Measurements from ENCODE around the gene COL18A1.

The COL18A1 gene

DNA sequence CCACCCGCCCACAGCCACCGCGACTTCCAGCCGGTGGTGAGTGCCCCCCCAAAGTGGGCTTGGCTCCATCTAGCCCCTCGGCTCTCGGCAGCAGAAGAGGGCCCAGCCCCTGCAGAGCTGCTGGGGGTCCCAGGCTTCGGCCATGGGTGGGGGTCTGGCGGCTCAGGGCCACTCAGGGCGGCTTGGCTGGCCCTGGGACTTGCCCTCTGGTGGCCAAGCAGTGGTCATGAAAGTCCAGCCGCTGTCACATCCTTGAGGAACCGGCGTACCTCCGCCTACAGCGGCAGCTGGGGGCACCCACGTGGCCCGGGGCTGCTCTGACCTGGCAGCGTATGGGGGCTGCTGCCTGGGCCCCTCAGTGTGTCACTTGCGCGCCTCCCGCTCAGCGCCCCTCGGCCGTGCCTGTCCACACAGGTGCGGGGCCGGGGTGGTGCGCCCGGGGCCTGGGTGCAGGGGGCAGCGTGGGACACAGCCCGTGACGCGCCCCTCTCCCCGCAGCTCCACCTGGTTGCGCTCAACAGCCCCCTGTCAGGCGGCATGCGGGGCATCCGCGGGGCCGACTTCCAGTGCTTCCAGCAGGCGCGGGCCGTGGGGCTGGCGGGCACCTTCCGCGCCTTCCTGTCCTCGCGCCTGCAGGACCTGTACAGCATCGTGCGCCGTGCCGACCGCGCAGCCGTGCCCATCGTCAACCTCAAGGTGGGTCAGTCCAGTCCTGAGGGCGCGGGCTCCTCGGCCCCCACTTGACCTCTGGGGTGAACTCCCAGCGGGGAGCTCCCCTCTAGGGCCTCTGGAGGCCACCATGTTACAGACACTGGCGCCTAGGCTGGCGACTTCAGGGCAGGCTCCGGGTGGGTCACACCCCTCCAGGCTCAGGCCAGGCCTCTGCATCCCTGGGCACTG is 104.9 kb downstream of the COL18A1 start:
- DNase-seq = no peak

GRCh38 chr21:45510466-45510955 is 105.5 kb downstream of the COL18A1 start:
- no peak for DNase-seq

DNA sequence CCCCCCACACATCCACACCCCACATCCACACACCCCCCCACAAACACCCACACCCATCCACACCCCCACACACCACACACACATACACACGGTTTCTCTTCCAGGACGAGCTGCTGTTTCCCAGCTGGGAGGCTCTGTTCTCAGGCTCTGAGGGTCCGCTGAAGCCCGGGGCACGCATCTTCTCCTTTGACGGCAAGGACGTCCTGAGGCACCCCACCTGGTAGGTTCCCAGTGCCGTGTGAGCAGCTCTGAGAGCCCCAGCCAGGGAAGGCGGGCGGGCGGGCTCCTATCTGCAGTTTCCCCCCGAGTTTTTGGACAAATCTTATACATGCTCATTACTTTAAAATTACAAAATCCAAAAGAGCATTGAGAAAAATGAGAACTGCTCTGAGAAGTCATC is 106.0 kb downstream of the COL18A1 start:
- DNase-seq = no peak

DNA sequence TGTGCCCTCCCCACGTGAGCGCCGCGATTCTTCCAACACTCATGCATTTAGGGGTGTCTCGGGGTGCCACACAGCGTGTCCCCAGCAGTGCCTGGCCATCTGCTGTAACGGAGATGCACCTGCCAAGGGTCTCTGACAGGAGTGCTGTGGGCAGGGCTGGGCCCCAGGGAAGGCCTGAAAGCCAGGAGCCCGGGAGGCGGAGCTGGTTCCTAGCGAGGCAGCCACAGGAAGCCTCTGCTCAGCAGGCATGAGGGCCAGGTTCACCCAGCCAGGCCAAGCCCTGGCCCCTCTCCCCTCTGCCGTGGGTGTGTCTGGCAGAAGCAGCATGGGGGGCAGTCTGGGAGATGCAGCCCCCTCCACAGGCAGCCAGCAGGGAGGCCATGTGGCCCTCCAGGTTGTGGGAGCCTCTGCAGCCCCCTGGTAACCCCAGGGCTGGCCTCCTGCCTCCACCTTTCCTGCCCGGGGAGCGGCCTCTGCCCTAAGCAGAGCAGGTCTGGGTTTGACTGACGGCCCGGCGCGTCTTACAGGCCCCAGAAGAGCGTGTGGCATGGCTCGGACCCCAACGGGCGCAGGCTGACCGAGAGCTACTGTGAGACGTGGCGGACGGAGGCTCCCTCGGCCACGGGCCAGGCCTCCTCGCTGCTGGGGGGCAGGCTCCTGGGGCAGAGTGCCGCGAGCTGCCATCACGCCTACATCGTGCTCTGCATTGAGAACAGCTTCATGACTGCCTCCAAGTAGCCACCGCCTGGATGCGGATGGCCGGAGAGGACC is 106.9 kb downstream of the COL18A1 start:
- DNase-seq = no peak

- DNase-seq = no peak
Measured at GRCh38 chr21:45512626-45513002, 107.6 kb downstream of the COL18A1 start.

DNA sequence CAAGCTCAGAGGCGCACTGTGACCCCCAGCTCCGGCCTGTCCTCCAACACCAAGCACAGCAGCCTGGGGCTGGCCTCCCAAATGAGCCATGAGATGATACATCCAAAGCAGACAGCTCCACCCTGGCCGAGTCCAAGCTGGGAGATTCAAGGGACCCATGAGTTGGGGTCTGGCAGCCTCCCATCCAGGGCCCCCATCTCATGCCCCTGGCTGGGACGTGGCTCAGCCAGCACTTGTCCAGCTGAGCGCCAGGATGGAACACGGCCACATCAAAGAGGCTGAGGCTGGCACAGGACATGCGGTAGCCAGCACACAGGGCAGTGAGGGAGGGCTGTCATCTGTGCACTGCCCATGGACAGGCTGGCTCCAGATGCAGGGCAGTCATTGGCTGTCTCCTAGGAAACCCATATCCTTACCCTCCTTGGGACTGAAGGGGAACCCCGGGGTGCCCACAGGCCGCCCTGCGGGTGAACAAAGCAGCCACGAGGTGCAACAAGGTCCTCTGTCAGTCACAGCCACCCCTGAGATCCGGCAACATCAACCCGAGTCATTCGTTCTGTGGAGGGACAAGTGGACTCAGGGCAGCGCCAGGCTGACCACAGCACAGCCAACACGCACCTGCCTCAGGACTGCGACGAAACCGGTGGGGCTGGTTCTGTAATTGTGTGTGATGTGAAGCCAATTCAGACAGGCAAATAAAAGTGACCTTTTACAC is 108.2 kb downstream of the COL18A1 start:
- no peak for DNase-seq

GRCh38 chr21:45513741-45514310 is 108.9 kb downstream of the COL18A1 start:
- DNase-seq = no peak

DNA sequence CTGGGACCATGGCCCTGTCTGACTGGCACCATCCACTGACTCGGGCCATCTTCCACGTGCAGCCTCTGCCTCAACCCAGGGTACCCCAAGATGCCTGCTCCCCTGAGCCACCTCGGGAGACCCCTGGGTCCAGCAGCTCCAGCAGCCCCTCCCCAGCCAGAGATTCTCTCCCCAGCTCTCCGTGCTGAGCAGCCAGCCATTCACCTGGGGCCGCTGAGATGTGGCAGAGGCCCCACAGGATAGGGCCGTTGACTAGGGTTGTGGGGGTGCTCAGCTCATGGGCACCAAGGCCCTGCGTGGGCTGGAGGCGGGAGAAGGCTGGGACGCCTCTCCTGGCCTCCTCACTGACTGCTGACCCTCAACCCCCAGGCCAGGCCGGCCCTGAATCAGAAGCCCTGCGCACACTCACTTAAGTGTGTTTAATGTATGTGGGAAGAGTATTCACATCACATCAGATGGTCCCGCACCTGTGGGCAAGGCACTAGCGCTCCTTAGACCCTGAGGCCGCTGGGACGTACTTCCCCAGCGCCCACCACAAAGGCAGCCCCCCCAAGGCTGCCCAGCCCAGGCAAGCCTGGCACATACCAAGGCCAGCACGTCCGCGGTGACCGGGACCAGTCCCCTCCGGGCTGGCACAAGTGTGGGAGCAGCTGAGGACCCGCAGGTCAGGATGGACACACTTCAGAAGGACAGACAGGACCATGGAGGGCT is 109.5 kb downstream of the COL18A1 start:
- DNase-seq = no peak

- DNase-seq = no peak
Measured at GRCh38 chr21:45515241-45516061, 110.5 kb downstream of the COL18A1 start.

DNA sequence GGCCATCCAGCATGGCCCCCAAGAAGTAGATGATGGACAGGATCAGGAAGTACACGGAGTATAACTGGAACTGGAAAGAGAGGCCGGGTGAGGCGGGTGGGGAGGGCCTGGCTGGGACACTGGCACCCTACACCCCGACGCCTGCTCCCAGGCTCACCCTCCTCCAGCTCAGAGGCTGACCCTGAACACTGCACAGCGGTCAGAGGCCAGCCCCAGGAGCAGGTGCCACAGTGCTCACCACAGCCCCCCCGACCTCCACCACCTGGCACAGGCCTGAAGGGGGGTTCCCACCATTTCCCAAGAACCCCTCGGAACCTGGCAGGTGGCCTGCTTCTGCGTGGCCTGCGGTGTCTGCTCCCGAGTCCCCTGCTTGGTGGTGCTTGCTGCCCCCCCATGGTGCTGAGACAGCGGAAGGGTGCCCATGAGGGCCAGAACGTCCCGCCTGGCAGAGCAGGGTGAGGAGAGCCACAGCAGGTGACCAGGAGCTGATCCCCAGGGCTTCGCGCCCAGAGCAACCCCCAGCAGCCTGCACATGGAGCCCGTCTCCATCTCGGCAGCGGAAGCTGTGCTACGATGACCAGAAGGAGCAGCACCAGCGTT is 111.2 kb downstream of the COL18A1 start:
- no peak for DNase-seq

GRCh38 chr21:45516671-45517151 is 111.7 kb downstream of the COL18A1 start:
- no peak for DNase-seq

DNA sequence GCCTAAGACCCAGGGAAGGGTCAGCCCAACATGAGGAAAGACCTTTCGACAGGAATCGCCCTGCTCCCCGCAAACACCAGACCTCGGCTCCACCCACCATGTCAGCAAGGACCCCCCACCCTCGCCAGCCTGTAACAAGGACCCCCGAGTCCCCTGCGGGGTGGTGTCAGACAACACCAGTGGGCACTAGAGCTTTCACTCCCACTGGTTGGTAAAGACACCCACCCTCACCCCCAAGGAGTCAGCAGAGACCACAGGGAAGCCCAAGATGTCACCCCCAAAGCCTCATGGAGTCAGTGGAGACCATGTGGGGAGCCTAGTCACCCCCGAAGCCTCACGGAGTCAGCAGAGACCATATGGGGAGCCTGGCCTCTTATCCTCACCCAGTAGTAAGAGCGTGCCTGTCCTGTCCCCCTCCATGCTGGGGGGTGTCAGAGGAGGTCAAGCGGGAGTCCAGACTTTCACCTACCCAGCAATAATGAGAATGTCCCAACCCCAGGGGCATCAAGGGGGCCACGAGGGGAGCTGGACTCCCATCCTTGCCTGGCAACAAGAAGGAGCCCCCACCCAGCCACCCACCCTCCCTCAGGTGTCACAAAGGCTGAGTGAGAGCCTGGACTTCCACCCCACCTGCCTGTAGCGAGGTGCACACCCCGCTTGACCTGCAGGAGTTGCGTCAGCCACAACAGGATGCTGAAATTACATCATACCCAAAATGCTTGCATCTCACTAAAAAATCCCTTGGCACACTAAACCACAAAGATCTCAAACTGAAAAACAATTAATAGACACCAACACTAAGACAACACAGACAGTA is 112.5 kb downstream of the COL18A1 start:
- DNase-seq = no peak

GRCh38 chr21:45518742-45519141 is 113.8 kb downstream of the COL18A1 start:
- no peak for DNase-seq

GRCh38 chr21:45519182-45519581 is 114.2 kb downstream of the COL18A1 start:
- DNase-seq = no peak

- DNase-seq = no peak
Measured at GRCh38 chr21:45521241-45521640, 116.3 kb downstream of the COL18A1 start.

DNA sequence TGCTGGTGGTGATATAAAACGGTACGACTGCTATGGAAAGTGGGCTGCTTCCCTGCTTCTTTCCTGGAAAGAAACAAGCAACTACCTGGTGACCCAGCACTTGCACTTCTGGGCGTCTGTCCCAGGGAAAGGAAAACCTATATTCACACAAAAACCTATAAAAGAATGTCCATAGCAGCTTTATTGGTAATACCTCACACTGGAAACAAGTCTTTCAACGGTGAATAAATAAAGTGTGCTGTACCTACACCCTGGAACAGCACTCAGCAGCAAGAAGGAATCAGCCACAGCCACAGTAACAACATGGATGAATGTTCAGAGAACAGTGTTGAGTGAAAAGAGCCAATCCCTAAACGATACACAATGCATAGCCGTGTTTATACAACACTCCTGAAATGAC is 117.4 kb downstream of the COL18A1 start:
- DNase-seq = no peak

DNA sequence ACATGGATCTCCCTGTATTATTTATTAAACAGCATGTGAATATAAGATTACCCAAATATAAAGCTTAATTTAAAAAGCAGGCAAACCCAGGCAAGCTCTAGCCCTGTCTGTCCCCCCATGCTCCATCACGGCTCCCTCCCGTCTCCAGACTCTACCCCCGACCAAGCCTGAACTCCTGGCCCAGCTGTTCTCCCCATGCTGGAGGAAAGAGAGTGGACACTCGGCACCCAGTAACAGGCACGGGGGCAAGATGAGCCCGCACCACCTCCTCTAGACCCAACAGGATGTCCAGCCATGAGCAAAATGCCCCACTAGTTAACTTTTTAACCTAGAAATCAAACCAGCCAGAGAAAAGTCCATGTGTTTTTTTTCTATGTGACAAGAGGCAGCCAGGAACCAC is 118.0 kb downstream of the COL18A1 start:
- no peak for DNase-seq

- no peak for DNase-seq
Measured at GRCh38 chr21:45523411-45524101, 118.6 kb downstream of the COL18A1 start.

DNA sequence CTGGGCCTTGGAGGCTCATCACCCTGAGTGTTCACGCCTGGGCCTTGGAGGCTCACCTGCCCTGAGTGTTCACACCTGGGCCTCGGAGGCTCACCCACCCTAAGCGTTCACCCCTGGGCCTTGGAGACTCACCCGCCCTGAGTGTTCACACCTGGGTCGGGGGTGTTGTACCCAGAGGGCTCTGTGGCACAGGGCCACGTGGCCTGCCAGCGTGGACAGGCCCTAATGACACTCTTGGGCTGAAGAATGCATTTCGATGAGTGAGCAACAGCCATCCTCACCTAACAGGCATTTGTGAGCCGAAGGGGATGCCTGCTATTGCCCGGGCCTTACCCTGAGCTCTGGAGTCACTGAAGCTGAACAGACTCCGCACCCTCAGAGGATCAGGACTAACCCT is 119.8 kb downstream of the COL18A1 start:
- no peak for DNase-seq

Measured in NCI-H1417 treated with DMSO at 0.1 percent for 48 hours (cell line).